Neuronal stem cell (in vitro differentiated cells): Measurements from ENCODE around the gene TRIOBP. TPM values are rescaled to one million over a fixed set of nuclear protein-coding genes. Genes with fewer than 3 reads are reported as not detected.

Experiments
- DNase-seq: peaks from one replicate; pipeline ENCODE4 v3.0.0-alpha.2; 2013; ENCODE audit warnings: low spot score
- H2AFZ ChIP-seq: one replicate; pipeline ENCODE4 v1.6.1; 2013; ENCODE audit warnings: mild to moderate bottlenecking, low read length, inconsistent platforms
- H2AK5ac ChIP-seq: 2 replicates; pipeline ENCODE4 v1.6.1; 2013; ENCODE audit warnings: low read depth, mild to moderate bottlenecking, inconsistent platforms, low read length, moderate library complexity, mixed read lengths
- H2BK120ac ChIP-seq: 2 replicates; pipeline ENCODE4 v1.6.1; 2013; ENCODE audit warnings: low read depth, mild to moderate bottlenecking, inconsistent platforms, low read length, moderate library complexity, mixed read lengths
- H2BK12ac ChIP-seq: one replicate; pipeline ENCODE4 v1.6.1; 2013; ENCODE audit warnings: low read length, inconsistent platforms
- H2BK15ac ChIP-seq: 2 replicates; pipeline ENCODE4 v1.6.1; 2013; ENCODE audit warnings: mild to moderate bottlenecking, low read length, inconsistent platforms, mixed read lengths
- H2BK5ac ChIP-seq: one replicate; pipeline ENCODE4 v1.6.1; 2013; ENCODE audit warnings: inconsistent platforms, mild to moderate bottlenecking, low read length, moderate library complexity
- H3K14ac ChIP-seq: one replicate; pipeline ENCODE4 v1.6.1; 2013; ENCODE audit warnings: low read length, inconsistent platforms
- H3K18ac ChIP-seq: 2 replicates; pipeline ENCODE4 v1.6.1; 2013; ENCODE audit warnings: low read length, inconsistent platforms
- H3K23ac ChIP-seq: 2 replicates; pipeline ENCODE4 v1.6.1; 2013; ENCODE audit warnings: low read depth, mild to moderate bottlenecking, mixed read lengths, low read length, inconsistent platforms; ENCODE audit not compliant: poor library complexity
- H3K27ac ChIP-seq: replicated peaks from 3 replicates; pipeline ENCODE4 v1.5.1; 2013; ENCODE audit warnings: low read length, inconsistent platforms
- H3K27me3 ChIP-seq, 3 experiments: 2 replicates each; pipeline ENCODE4 v1.6.1; 2013; ENCODE audit warnings: low read length in 3 of 3, mild to moderate bottlenecking in 2 of 3, inconsistent platforms in 1 of 3, low read depth in 1 of 3, mixed read lengths in 1 of 3, moderate library complexity in 1 of 3; ENCODE audit not compliant: control insufficient read depth in 3 of 3, insufficient read depth in 3 of 3
- H3K36me3 ChIP-seq, 2 donors: replicated peaks in 1 of 2; 2 replicates each; pipeline ENCODE4 v1.6.1; 2013; ENCODE audit warnings: low read length in 2 of 2; ENCODE audit not compliant: control insufficient read depth in 2 of 2, insufficient read depth in 2 of 2
- H3K4ac ChIP-seq: 2 replicates; pipeline ENCODE4 v1.6.1; 2013; ENCODE audit warnings: inconsistent platforms, mild to moderate bottlenecking, low read length, moderate library complexity
- H3K4me1 ChIP-seq, 2 donors: 1 replicate in 1 of 2; 2 replicates in 1 of 2; pipeline ENCODE4 v1.6.1; 2013; ENCODE audit warnings: low read length in 2 of 2, low read depth in 1 of 2; ENCODE audit not compliant: control insufficient read depth in 2 of 2, insufficient read depth in 1 of 2
- H3K4me2 ChIP-seq: one replicate; pipeline ENCODE4 v1.6.1; 2013; ENCODE audit warnings: mild to moderate bottlenecking, low read length, inconsistent platforms; ENCODE audit not compliant: insufficient read depth, poor library complexity, severe bottlenecking
- H3K4me3 ChIP-seq, 2 donors: 2 replicates each; pipeline ENCODE4 v1.5.1; 2013; ENCODE audit warnings: low read length in 2 of 2, mild to moderate bottlenecking in 2 of 2, inconsistent platforms in 1 of 2, moderate library complexity in 1 of 2
- H3K79me1 ChIP-seq: one replicate; pipeline ENCODE4 v1.6.1; 2013; ENCODE audit warnings: low read depth, mild to moderate bottlenecking, inconsistent platforms, low read length, moderate library complexity
- H3K9ac ChIP-seq: one replicate; pipeline ENCODE4 v1.6.1; 2013; ENCODE audit warnings: mild to moderate bottlenecking, low read depth, low read length, inconsistent platforms; ENCODE audit not compliant: poor library complexity
- H3K9me3 ChIP-seq, 2 donors: replicated peaks in 1 of 2; 2 replicates each; pipeline versions ENCODE3 to v1.6.1; 2013; ENCODE audit warnings: low read length in 2 of 2, mild to moderate bottlenecking in 2 of 2, inconsistent platforms in 1 of 2, low read depth in 1 of 2, mixed read lengths in 1 of 2, moderate library complexity in 1 of 2; ENCODE audit not compliant: control insufficient read depth in 2 of 2, insufficient read depth in 1 of 2
- H4K8ac ChIP-seq: one replicate; pipeline ENCODE4 v1.6.1; 2013; ENCODE audit warnings: low read depth, mild to moderate bottlenecking, inconsistent platforms, low read length, moderate library complexity
- H4K91ac ChIP-seq: one replicate; pipeline ENCODE4 v1.6.1; 2013; ENCODE audit warnings: low read length, low read depth, mild to moderate bottlenecking, inconsistent platforms; ENCODE audit not compliant: poor library complexity
- WGBS, 2 donors: extraction: QIAGEN DNeasy Blood & Tissue Kit; methylation state at CpG; one replicate each; pipeline ENCODE4 v1.1.7; 2013; ENCODE audit warnings: missing lambda C conversion rate in 2 of 2, mixed read lengths in 1 of 2; ENCODE audit not compliant: insufficient read length in 2 of 2, insufficient replicate concordance in 1 of 2; ENCODE audit errors: extremely low coverage in 2 of 2; 5-methylcytosine and 5-hydroxymethylcytosine counted together
- polyA plus RNA-seq, 2 experiments: library from polyadenylated mRNA; stranded (reverse); fragments of 200-250 nt; gene quantifications; one replicate each; pipeline ENCODE4 v1.2.3, GENCODE V29; 2013

TRIOBP gene
- 17.8 TPM for polyA plus RNA-seq (2013, experiment 1 of 2)
- 17.3 TPM for polyA plus RNA-seq (2013, experiment 2 of 2)

DNA sequence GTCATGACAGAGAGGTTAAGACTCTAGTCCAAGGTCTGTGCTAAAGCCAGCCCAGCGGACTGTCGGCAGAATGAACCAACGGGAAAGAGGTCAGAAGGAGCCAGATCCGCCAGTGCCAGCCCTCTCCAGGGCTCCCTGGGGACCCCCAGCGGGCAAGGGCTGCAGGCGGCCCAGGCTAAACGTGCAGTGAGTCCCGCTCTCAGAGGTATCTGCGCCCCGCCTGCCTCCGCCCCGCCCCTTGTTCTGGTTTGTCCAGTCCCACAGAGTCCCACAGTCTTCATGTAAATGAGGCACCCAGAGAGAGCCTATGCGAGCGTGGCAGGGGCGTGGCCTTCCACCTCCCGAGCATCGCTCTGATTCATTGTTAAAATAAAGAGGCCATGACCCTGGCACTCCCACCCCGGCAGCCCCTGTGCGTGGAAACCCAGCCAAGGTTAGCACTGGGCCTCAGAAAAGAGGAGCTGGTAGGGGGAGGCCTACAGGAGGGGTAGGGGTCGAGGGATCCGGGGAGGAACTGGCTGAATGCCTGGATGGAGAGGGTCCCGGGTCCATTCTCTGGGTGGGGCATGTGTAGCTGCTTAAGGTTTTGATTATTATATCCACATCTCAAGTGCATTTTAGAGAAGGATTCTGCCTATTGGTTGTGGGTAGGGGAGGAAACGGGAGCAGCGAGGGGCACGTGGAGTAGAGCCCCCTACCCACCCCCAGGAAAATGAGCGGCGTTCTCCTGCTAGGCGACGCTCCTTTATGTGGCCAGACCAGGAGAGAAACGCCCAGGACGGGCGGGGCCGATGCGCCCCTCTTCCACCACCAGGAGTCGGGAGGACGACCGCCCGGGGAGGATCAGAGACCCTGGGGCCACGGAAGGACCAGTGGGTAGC, at the start of gene TRIOBP:
TRIOBP (plus strand) TSS at position 392 of the 881 bp plus-strand sequence. CDS start 4,318 bp downstream, outside the sequence.
- Histone ChIP-seq H3K18ac (peak within 1 kb of the TSS; percentile 81), H3K14ac (no peak within 1 kb of the TSS), H3K27ac (no peak within 1 kb of the TSS), H3K9me3 (no peaks in the 10 kb centered on the region), H3K27me3 (no peaks in the 10 kb centered on the region), H2AFZ (peak within 1 kb of the TSS; percentile 85), H3K79me1 (no peaks in the 10 kb centered on the region), H2BK120ac (no peak within 1 kb of the TSS), H3K9ac (peak within 1 kb of the TSS; percentile 9), H2AK5ac (peak within 1 kb of the TSS; percentile 71), H4K8ac (no peak within 1 kb of the TSS), H4K91ac (no peak within 1 kb of the TSS), H2BK5ac (peak within 1 kb of the TSS; percentile 29), H3K36me3 (peaks cover 5 to 36% of the 10 kb centered on the region in 2 donors), H3K4me1 (peaks cover 8 to 15% of the 10 kb centered on the region in 2 donors), H3K4ac (no peak within 1 kb of the TSS), H3K23ac (peak within 1 kb of the TSS; percentile 31), H3K4me2 (peak within 1 kb of the TSS; percentile 71), H2BK15ac (no peak within 1 kb of the TSS), H2BK12ac (peak within 1 kb of the TSS; percentile 14), H3K4me3 (peak within 1 kb of the TSS; percentile 45 to 71)
- DNase-seq, result peak; percentile 96
- WGBS, 2 donors, result no CpG with 5 or more reads among the region's 39 CpGs

GRCh38 chr22:37647317-37647716, 49.5 kb upstream of the TRIOBP start:
- Histone ChIP-seq H4K91ac (no peak overlapping the region), H3K4me2 (no peak overlapping the region), H3K79me1 (no peaks in the 10 kb centered on the region), H3K14ac (no peak overlapping the region), H3K4me1 (peaks cover 1 to 3% of the 10 kb centered on the region in 2 donors), H2BK120ac (no peak overlapping the region), H2BK5ac (no peak overlapping the region), H3K18ac (no peak overlapping the region), H3K9ac (no peak overlapping the region), H2BK12ac (no peak overlapping the region), H2AK5ac (no peak overlapping the region), H4K8ac (no peak overlapping the region), H3K23ac (no peak overlapping the region), H3K27ac (no peak overlapping the region), H3K9me3 (no peaks in the 10 kb centered on the region), H3K27me3 (no peaks in the 10 kb centered on the region), H3K4ac (no peak overlapping the region), H3K4me3 (no peak overlapping the region), H2AFZ (no peak overlapping the region), H3K36me3 (peaks cover 16 to 56% of the 10 kb centered on the region in 2 donors), H2BK15ac (no peak overlapping the region)
- no CpG with 5 or more reads among the region's 9 CpGs for WGBS, 2 donors
- no peak for DNase-seq

- Histone ChIP-seq H2AK5ac (peak overlapping the region; percentile 25), H3K4me3 (no peak overlapping the region), H3K18ac (no peak overlapping the region), H3K4me2 (no peak overlapping the region), H2BK15ac (no peak overlapping the region), H3K9ac (no peak overlapping the region), H2BK120ac (no peak overlapping the region), H2AFZ (no peak overlapping the region), H3K4ac (no peak overlapping the region), H3K9me3 (no peaks in the 10 kb centered on the region), H3K4me1 (peaks cover 1 to 3% of the 10 kb centered on the region in 2 donors), H2BK5ac (no peak overlapping the region), H4K8ac (no peak overlapping the region), H3K27me3 (no peaks in the 10 kb centered on the region), H3K23ac (no peak overlapping the region), H3K79me1 (no peaks in the 10 kb centered on the region), H3K27ac (no peak overlapping the region), H3K36me3 (peaks cover 15 to 57% of the 10 kb centered on the region in 2 donors), H3K14ac (peak overlapping the region; percentile 21), H2BK12ac (no peak overlapping the region), H4K91ac (no peak overlapping the region)
- DNase-seq, result no peak
- WGBS, 2 donors, result no CpG with 5 or more reads among the region's 9 CpGs
Observed at GRCh38 chr22:37647928-37648327, 48.9 kb upstream of the TRIOBP start.

DNA sequence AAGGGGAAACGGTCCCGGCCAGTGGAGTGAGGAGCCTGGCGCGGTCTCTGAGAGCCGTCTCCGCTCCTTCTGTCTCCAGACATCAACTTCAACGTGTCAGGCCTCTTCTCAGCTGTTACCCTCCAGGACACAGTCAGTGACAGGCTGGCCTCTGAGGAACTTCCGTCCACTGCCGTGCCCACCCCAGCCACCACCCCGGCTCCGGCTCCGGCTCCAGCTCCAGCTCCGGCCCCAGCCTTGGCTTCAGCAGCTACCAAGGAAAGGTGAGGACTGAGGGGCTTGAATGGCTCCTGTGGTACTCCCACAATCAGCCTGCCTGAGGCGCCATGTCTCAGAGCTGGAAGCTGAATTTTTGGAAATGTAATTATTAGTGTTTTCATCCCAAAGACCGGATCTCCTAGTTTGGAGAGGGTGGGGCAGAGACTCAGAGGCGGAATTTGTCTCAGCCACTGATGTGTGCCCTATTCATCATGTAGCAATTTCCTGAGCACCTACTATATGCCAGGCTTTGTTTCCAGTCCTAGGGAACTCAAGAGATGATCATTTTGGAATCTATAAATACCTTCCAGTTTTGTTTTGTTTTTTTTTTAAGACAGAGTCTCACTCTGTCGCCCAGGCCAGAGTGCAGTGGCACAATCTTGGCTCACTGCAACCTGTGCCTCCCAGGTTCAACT, 46.2 kb upstream of the TRIOBP start:
- Histone ChIP-seq H3K9me3 (no peaks in the 10 kb centered on the region), H3K18ac (peak overlapping the region; percentile 58), H3K4ac (no peak overlapping the region), H3K27me3 (no peaks in the 10 kb centered on the region), H2BK120ac (no peak overlapping the region), H3K4me1 (no peaks in the 10 kb centered on the region), H2BK12ac (no peak overlapping the region), H4K91ac (no peak overlapping the region), H3K14ac (no peak overlapping the region), H2BK5ac (no peak overlapping the region), H3K79me1 (no peaks in the 10 kb centered on the region), H3K4me2 (no peak overlapping the region), H2BK15ac (no peak overlapping the region), H4K8ac (no peak overlapping the region), H3K23ac (no peak overlapping the region), H2AFZ (no peak overlapping the region), H2AK5ac (no peak overlapping the region), H3K36me3 (peaks cover 8 to 49% of the 10 kb centered on the region in 2 donors), H3K27ac (no peak overlapping the region), H3K4me3 (no peak overlapping the region), H3K9ac (no peak overlapping the region)
- WGBS, 2 donors, result no CpG with 5 or more reads among the region's 17 CpGs
- DNase-seq, result no peak
